Activated B cell treated with CpG ODN at 0.5 μM for 24 hours (primary cell): ENCODE measurements around the gene WDR26. TPM values are rescaled to one million over a fixed set of nuclear protein-coding genes. Genes with fewer than 3 reads are reported as not detected.

Experiments
- ATAC-seq: fragments of 200-7000 bp; cut with Tn5 transposase; one replicate; pipeline ENCODE4 v1.10.0; 2021; ENCODE audit warnings: low read depth, mild to moderate bottlenecking, moderate library complexity
- CTCF ChIA-PET: fragments of 350-600 bp; sonication (Branson Sonifier 250); formaldehyde crosslinking; loops from one replicate; lab custom pipeline; 2021; ENCODE audit warnings: antibody characterized with exemption; lab: Charles Lee
- POLR2A ChIA-PET: fragments of 350-600 bp; sonication (Branson Sonifier 250); formaldehyde crosslinking; loops from one replicate; lab custom pipeline; 2021; ENCODE audit warnings: antibody characterized with exemption; lab: Charles Lee
- DNase-seq: peaks from one replicate; pipeline ENCODE4 v3.0.0; 2022
- H3K27ac Mint-ChIP-seq: one replicate; pipeline ENCODE4 v1.8.0; 2020; ENCODE audit warnings: mixed read lengths
- H3K27me3 Mint-ChIP-seq: one replicate; pipeline ENCODE4 v1.8.0; 2021; ENCODE audit warnings: mixed read lengths
- H3K36me3 Mint-ChIP-seq: one replicate; pipeline ENCODE4 v1.8.0; 2021; ENCODE audit warnings: low read depth, mixed read lengths
- H3K4me1 Mint-ChIP-seq: one replicate; pipeline ENCODE4 v1.8.0; 2021; ENCODE audit warnings: mixed read lengths
- H3K4me3 Mint-ChIP-seq: one replicate; pipeline ENCODE4 v1.8.0; 2020; ENCODE audit warnings: mild to moderate bottlenecking, mixed read lengths
- H3K9me3 Mint-ChIP-seq: one replicate; pipeline ENCODE4 v1.8.0; 2020; ENCODE audit warnings: mixed read lengths
- CTCF ChIP-seq: fragments of 200-600 bp; IDR thresholded peaks from one replicate; pipeline ENCODE4 v1.8.0; 2022; ENCODE audit warnings: antibody characterized with exemption, mild to moderate bottlenecking
- intact Hi-C: fragments of 100-400 bp; cut with micrococcal nuclease; formaldehyde crosslinking; loops from one replicate; pipeline ENCODE4 v1.15.1; 2024
- total RNA-seq: library from RNA; stranded (reverse); gene quantifications from 2 replicates; pipeline ENCODE4 v1.2.3, GENCODE V29; 2022

WDR26 gene
- total RNA-seq, 1 donor from 2014 or later, result 91.3 TPM

- Mint-ChIP-seq H3K27ac (no peak overlapping the region), H3K9me3 (no peaks in the 10 kb centered on the region), H3K4me3 (no peak overlapping the region), H3K27me3 (no peaks in the 10 kb centered on the region), H3K36me3 (peaks cover 79% of the 10 kb centered on the region), H3K4me1 (peaks cover 14% of the 10 kb centered on the region)
- no peak for ATAC-seq
- ChIA-PET CTCF (no interaction called here), POLR2A (no interaction called here)
- intact Hi-C loops, result no loop called here
- DNase-seq, result no peak
- no peak for TF ChIP-seq CTCF
Measured at GRCh38 chr1:224375059-224375458, 59.5 kb downstream of the WDR26 start.

GRCh38 chr1:224373008-224373590, 61.5 kb downstream of the WDR26 start:
- no peaks in the 10 kb centered on the region for H3K9me3 Mint-ChIP-seq
- H3K27ac Mint-ChIP-seq, result no peak overlapping the region
- H3K4me3 Mint-ChIP-seq, result no peak overlapping the region
- intact Hi-C loops, result no loop called here
- no peak for TF ChIP-seq CTCF
- DNase-seq (no peak), ATAC-seq (no peak)
- H3K36me3 Mint-ChIP-seq, result peaks cover 88% of the 10 kb centered on the region
- H3K27me3 Mint-ChIP-seq, result no peaks in the 10 kb centered on the region
- POLR2A ChIA-PET, result no interaction called here
- H3K4me1 Mint-ChIP-seq, result no peaks in the 10 kb centered on the region
- CTCF ChIA-PET, result no interaction called here

GRCh38 chr1:224368409-224368808, 66.2 kb downstream of the WDR26 start:
- ChIA-PET CTCF (no interaction called here), POLR2A (no interaction called here)
- H3K36me3 Mint-ChIP-seq, result peaks cover 73% of the 10 kb centered on the region

GRCh38 chr1:224359207-224359606, 75.4 kb downstream of the WDR26 start:
- TF ChIP-seq CTCF, result no peak
- ChIA-PET CTCF (no interaction called here), POLR2A (no interaction called here)
- DNase-seq (no peak), ATAC-seq (no peak)
- intact Hi-C loops, result no loop called here
- no peaks in the 10 kb centered on the region for H3K27me3 Mint-ChIP-seq
- no peaks in the 10 kb centered on the region for H3K9me3 Mint-ChIP-seq
- H3K4me3 Mint-ChIP-seq, result no peak overlapping the region
- H3K36me3 Mint-ChIP-seq, result peaks cover 19% of the 10 kb centered on the region
- peaks cover 24% of the 10 kb centered on the region for H3K4me1 Mint-ChIP-seq
- no peak overlapping the region for H3K27ac Mint-ChIP-seq

More at GRCh38 chr1:224368409-224368808, 66.2 kb downstream of the WDR26 start:
- H3K27me3 Mint-ChIP-seq, result no peaks in the 10 kb centered on the region
- H3K27ac Mint-ChIP-seq, result no peak overlapping the region
- peaks cover 8% of the 10 kb centered on the region for H3K4me1 Mint-ChIP-seq
- intact Hi-C loops, result no loop called here
- TF ChIP-seq CTCF, result no peak
- H3K9me3 Mint-ChIP-seq, result no peaks in the 10 kb centered on the region
- no peak overlapping the region for H3K4me3 Mint-ChIP-seq
- no peak for ATAC-seq
- no peak for DNase-seq

- TF ChIP-seq CTCF, result no peak
- peaks cover 13% of the 10 kb centered on the region for H3K36me3 Mint-ChIP-seq
- no peaks in the 10 kb centered on the region for H3K27me3 Mint-ChIP-seq
- ATAC-seq (no peak), DNase-seq (no peak)
- H3K27ac Mint-ChIP-seq, result no peak overlapping the region
- H3K9me3 Mint-ChIP-seq, result no peaks in the 10 kb centered on the region
- H3K4me3 Mint-ChIP-seq, result peak overlapping the region; percentile 90
- intact Hi-C loops, result no loop called here
- peaks cover 24% of the 10 kb centered on the region for H3K4me1 Mint-ChIP-seq
- POLR2A ChIA-PET, result no interaction called here
- CTCF ChIA-PET, result no interaction called here
Measured at GRCh38 chr1:224358237-224358636, 76.4 kb downstream of the WDR26 start.
